ENCODE measurements around the gene MINK1. TPM values are rescaled to one million over a fixed set of nuclear protein-coding genes. Genes with fewer than 3 reads are reported as not detected.
A peak's percentile ranks its signal among the peaks of the same experiment; 100 is the strongest.

The MINK1 gene
- total and polyA plus RNA-seq, 2 of the 8 experiments (the other 6 are each of a cell fraction or from before 2014, with no cell fraction given) = 26.9 to 77.7 TPM

DNA sequence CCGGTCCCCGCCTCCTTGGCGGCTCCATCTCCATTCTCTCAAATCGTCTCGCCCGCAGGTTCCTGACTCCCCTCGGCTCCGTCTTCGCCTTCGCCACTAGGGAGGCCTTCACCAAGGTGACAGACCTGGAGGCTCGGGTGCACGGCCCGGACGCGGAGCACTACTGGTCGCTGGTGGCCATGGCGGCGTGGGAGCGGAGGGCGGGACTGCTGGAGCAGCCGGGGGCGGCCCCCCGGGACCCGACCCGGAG, 43.5 kb upstream of the MINK1 start (continued):
- TF ChIP-seq EZH2 (IDR thresholded peaks at IDR 0.05; ENCODE audit: low read depth, low read length, severe bottlenecking) = peak; percentile 23
- no peak for TF ChIP-seq MAFK (IDR thresholded peaks at IDR 0.05; ENCODE audit: low read depth, low read length)
- no peak for TF ChIP-seq CHD1 (IDR thresholded peaks at IDR 0.05; ENCODE audit: low read depth, low read length)
- TF ChIP-seq, protein P1, sequence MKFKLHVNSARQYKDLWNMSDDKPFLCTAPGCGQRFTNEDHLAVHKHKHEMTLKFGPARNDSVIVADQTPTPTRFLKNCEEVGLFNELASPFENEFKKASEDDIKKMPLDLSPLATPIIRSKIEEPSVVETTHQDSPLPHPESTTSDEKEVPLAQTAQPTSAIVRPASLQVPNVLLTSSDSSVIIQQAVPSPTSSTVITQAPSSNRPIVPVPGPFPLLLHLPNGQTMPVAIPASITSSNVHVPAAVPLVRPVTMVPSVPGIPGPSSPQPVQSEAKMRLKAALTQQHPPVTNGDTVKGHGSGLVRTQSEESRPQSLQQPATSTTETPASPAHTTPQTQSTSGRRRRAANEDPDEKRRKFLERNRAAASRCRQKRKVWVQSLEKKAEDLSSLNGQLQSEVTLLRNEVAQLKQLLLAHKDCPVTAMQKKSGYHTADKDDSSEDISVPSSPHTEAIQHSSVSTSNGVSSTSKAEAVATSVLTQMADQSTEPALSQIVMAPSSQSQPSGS (IDR thresholded peaks at IDR 0.05; ENCODE audit: low read length) = no peak
- no peak for TF ChIP-seq EP300 (IDR thresholded peaks at IDR 0.05; ENCODE audit: borderline replicate concordance in 1 of 2, low read depth in 2 of 2, low read length in 2 of 2)
- no peak for TF ChIP-seq NRF1 (IDR thresholded peaks at IDR 0.05; ENCODE audit: low read depth, low read length)
- TF ChIP-seq BCL11A (IDR thresholded peaks at IDR 0.05; ENCODE audit: low read depth in 2 of 2, low read length in 2 of 2) = no peak
- TF ChIP-seq KDM1A (IDR thresholded peaks at IDR 0.05; ENCODE audit: borderline replicate concordance, low read length) = no peak
- no peak for TF ChIP-seq EGR1 (IDR thresholded peaks at IDR 0.05; ENCODE audit: borderline replicate concordance, low read depth, low read length)
- TF ChIP-seq GABPA (IDR thresholded peaks at IDR 0.05; ENCODE audit: borderline replicate concordance, insufficient read depth, low read length) = no peak
- TF ChIP-seq GTF2F1 (IDR thresholded peaks at IDR 0.05; ENCODE audit: borderline replicate concordance, low read depth, low read length) = no peak
- peak; percentile 68; the same call in 1 of the 2 replicates for TF ChIP-seq YY1 (IDR thresholded peaks at IDR 0.05; ENCODE audit: low read depth, low read length)
- TF ChIP-seq POU5F1 (IDR thresholded peaks at IDR 0.05; ENCODE audit: low read depth, low read length) = no peak
- 0 out of 4 replicates have a peak, but pooled peaks of 1 of the 2 experiments have one; percentile 59 for TF ChIP-seq HDAC2 (IDR thresholded peaks at IDR 0.05; ENCODE audit: borderline replicate concordance in 1 of 2, low read depth in 2 of 2, low read length in 2 of 2)
- TF ChIP-seq POLR2AphosphoS5 (IDR thresholded peaks at IDR 0.05; ENCODE audit: low read depth, low read length) = no peak
